Vagina (tissue), 2 donors: Measurements from ENCODE around the gene FAM204A. TPM values are rescaled to one million over a fixed set of nuclear protein-coding genes. Genes with fewer than 3 reads are reported as not detected.

ENCODE experiments used
- DNase-seq, 2 donors: peaks; one replicate each; pipeline ENCODE4 v3.0.0-alpha.2; 2017; ENCODE audit errors: extremely low spot score in 2 of 2
- H3K27ac ChIP-seq: fragments of 200-600 bp; sonication (generic); one replicate; pipeline ENCODE4 v1.5.1; 2019
- H3K27me3 ChIP-seq: fragments of 200-600 bp; sonication (generic); one replicate; pipeline ENCODE4 v1.5.1; 2019
- H3K36me3 ChIP-seq, 2 donors: fragments of 200-600 bp; sonication (generic); one replicate each; pipeline ENCODE4 v1.5.1; 2017 to 2019
- H3K4me1 ChIP-seq: fragments of 200-600 bp; sonication (generic); one replicate; pipeline ENCODE4 v1.5.1; 2019
- H3K4me3 ChIP-seq, 2 donors: fragments of 200-600 bp; sonication (generic); 1 replicate in 1 of 2; 2 replicates in 1 of 2; pipeline ENCODE4 v1.5.1; 2016 to 2019
- H3K9me3 ChIP-seq: fragments of 200-600 bp; sonication (generic); one replicate; pipeline ENCODE4 v1.5.1; 2019
- CTCF ChIP-seq, 3 experiments: fragments of 450-650 bp in 2 of 3; fragments of 200-600 bp in 1 of 3; sonication (generic) in 1 of 3; IDR thresholded peaks; one replicate each; pipeline ENCODE4 v1.5.1; 2017 to 2019; ENCODE audit warnings: antibody characterized with exemption in 3 of 3, mild to moderate bottlenecking in 2 of 3, moderate library complexity in 2 of 3
- POLR2A ChIP-seq, 2 donors: fragments of 450-650 bp; IDR thresholded peaks; one replicate each; pipeline ENCODE4 v1.6.1; 2017; ENCODE audit warnings: antibody characterized with exemption in 2 of 2, mild to moderate bottlenecking in 2 of 2, moderate library complexity in 2 of 2
- POLR2AphosphoS5 ChIP-seq, 2 donors: sonication (generic); formaldehyde crosslinking; IDR thresholded peaks; one replicate each; pipeline ENCODE4 v1.9.0; 2017; ENCODE audit warnings: antibody characterized with exemption in 2 of 2, mild to moderate bottlenecking in 2 of 2, low read depth in 1 of 2; ENCODE audit not compliant: insufficient read depth in 1 of 2
- intact Hi-C: fragments of 100-400 bp; cut with DNase I; formaldehyde crosslinking; loops from one replicate; pipeline ENCODE4 v1.15.1; 2023
- total RNA-seq: library from RNA; depleted of rRNA; stranded (reverse); fragments of >200 nt; gene quantifications from one replicate; pipeline ENCODE4 v1.2.3, GENCODE V29; 2016

FAM204A gene
- total RNA-seq, 1 donor from 2014 or later = 23.1 TPM

- Histone ChIP-seq H3K27ac (no peak overlapping the region), H3K4me1 (no peaks in the 10 kb centered on the region), H3K27me3 (no peaks in the 10 kb centered on the region), H3K9me3 (no peaks in the 10 kb centered on the region), H3K4me3 (no peak overlapping the region), H3K36me3 (no peaks in the 10 kb centered on the region)
- TF ChIP-seq POLR2AphosphoS5 (IDR thresholded peaks at IDR 0.05; ENCODE audit: insufficient read depth in 1 of 2, low read depth in 1 of 2) (no peak), CTCF (IDR thresholded peaks at IDR 0.05) (no peak), POLR2A (IDR thresholded peaks at IDR 0.05) (no peak)
- intact Hi-C loops = no loop called here
- no peak for DNase-seq
These were observed 88.7 kb downstream of the FAM204A start for GRCh38 chr10:118253397-118253796.

DNA sequence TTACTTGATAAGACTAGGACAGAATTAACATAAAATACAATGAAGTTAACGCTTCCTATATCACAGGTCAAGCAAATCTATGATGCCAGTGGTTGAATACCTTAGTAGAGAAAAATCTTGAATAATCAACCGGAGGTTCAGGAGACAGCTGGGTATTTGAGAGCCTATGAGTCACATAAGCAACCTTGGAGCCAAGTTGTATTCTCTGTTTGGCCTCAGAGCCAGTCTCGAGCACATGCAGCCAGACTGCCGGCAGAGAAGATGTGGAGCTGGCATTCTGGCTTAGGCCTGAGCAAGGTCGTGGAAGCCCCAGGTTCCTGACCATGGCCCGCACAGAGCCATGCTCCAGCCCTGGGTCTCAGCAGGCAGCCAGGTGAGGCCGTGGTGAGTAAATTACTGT lies 90.3 kb downstream of the FAM204A start:
- Histone ChIP-seq H3K4me3 (no peak overlapping the region), H3K9me3 (no peaks in the 10 kb centered on the region), H3K36me3 (no peaks in the 10 kb centered on the region), H3K4me1 (no peaks in the 10 kb centered on the region), H3K27ac (no peak overlapping the region), H3K27me3 (no peaks in the 10 kb centered on the region)
- TF ChIP-seq POLR2A (IDR thresholded peaks at IDR 0.05) = no peak
- no peak for TF ChIP-seq POLR2AphosphoS5 (IDR thresholded peaks at IDR 0.05; ENCODE audit: insufficient read depth in 1 of 2, low read depth in 1 of 2)
- TF ChIP-seq CTCF (IDR thresholded peaks at IDR 0.05) = no peak
- intact Hi-C loops = no loop called here
- no peak for DNase-seq

GRCh38 chr10:118249714-118250113 lies 92.4 kb downstream of the FAM204A start:
- Histone ChIP-seq H3K4me3 (no peak overlapping the region), H3K36me3 (no peaks in the 10 kb centered on the region), H3K9me3 (no peaks in the 10 kb centered on the region), H3K27ac (no peak overlapping the region), H3K4me1 (no peaks in the 10 kb centered on the region), H3K27me3 (peaks cover 3% of the 10 kb centered on the region)
- DNase-seq = no peak
- intact Hi-C loops = loop anchor here (10.0 kb wide), 1 partner anchor 715 kb away; no protein-coding TSS in a partner anchor
- TF ChIP-seq POLR2AphosphoS5 (IDR thresholded peaks at IDR 0.05; ENCODE audit: insufficient read depth in 1 of 2, low read depth in 1 of 2) (no peak), CTCF (IDR thresholded peaks at IDR 0.05) (no peak)
